ENCODE results near the gene IGSF6. TPM values are rescaled to one million over a fixed set of nuclear protein-coding genes. Genes with fewer than 3 reads are reported as not detected.

IGSF6 gene
- total and polyA plus RNA-seq, 2 of the 13 experiments (the other 11 are each of a cell fraction or from before 2014, with no cell fraction given) = not detected

- TF ChIP-seq ZNF710 (CRISPR knock-in tag; IDR thresholded peaks at IDR 0.05; ENCODE audit: borderline replicate concordance) (peak; percentile 96), ZNF672 (CRISPR knock-in tag; IDR thresholded peaks at IDR 0.05) (peak; percentile 95; the same call in 1 of the 2 replicates), ZMYM4 (CRISPR knock-in tag; IDR thresholded peaks at IDR 0.05) (peak; percentile 97), THAP8 (CRISPR knock-in tag; IDR thresholded peaks at IDR 0.05; ENCODE audit: borderline replicate concordance) (no peak; the same call in 1 of the 2 replicates), HNF1B (CRISPR knock-in tag; IDR thresholded peaks at IDR 0.05) (peak; percentile 97), ZBTB7B (CRISPR knock-in tag; IDR thresholded peaks at IDR 0.05) (peak; percentile 97), ATM (IDR thresholded peaks at IDR 0.05; ENCODE audit: borderline replicate concordance) (no peak), TMF1 (CRISPR knock-in tag; IDR thresholded peaks at IDR 0.05; ENCODE audit: low read depth) (peak; percentile 92; the same call in 1 of the 2 replicates), ISL2 (CRISPR knock-in tag; IDR thresholded peaks at IDR 0.05) (peak; percentile 93), KIAA2018 (CRISPR knock-in tag; IDR thresholded peaks at IDR 0.05; ENCODE audit: borderline replicate concordance) (0 out of 2 replicates have a peak, but pooled peaks have one; percentile 45), ZNF530 (CRISPR knock-in tag; IDR thresholded peaks at IDR 0.05; ENCODE audit: low read depth) (0 out of 2 replicates have a peak, but pooled peaks have one; percentile 50), PLSCR1 (CRISPR knock-in tag; IDR thresholded peaks at IDR 0.05; ENCODE audit: borderline replicate concordance) (no peak), SP5 (CRISPR knock-in tag; IDR thresholded peaks at IDR 0.05; ENCODE audit: borderline replicate concordance, low read depth) (peak; percentile 96), MLLT10 (CRISPR knock-in tag; IDR thresholded peaks at IDR 0.05) (no peak)
These were observed 53.0 kb downstream of the IGSF6 start, which contains the start of gene METTL9 (continued) for GRCh38 chr16:21599122-21600030.
